ENCODE data around the gene FAAP20. TPM values are rescaled to one million over a fixed set of nuclear protein-coding genes. Genes with fewer than 3 reads are reported as not detected.
A peak's percentile ranks its signal among the peaks of the same experiment; 100 is the strongest.

FAAP20 gene
- total RNA-seq, 1 donor from 2014 or later: 50.9 TPM

GRCh38 chr1:2239384-2239985, 44.9 kb upstream of the FAAP20 start:
- Histone ChIP-seq H3K4me3 (no peak overlapping the region), H3K27ac (peak overlapping the region; percentile 69), H3K27me3 (ENCODE audit: low read depth) (no peaks in the 10 kb centered on the region), H3K4me1 (peaks cover 96% of the 10 kb centered on the region), H3K9me3 (no peaks in the 10 kb centered on the region), H3K36me3 (peaks cover 16% of the 10 kb centered on the region)
- no peak for TF ChIP-seq CTCF (IDR thresholded peaks at IDR 0.05)
- intact Hi-C loops (cut with DNase I): no loop called here
- DNase-seq (peak; percentile 50), ATAC-seq (no peak)

- H3K4me1 ChIP-seq: peaks cover 100% of the 10 kb centered on the region
- intact Hi-C loops (cut with DNase I): no loop called here
- H3K27me3 ChIP-seq (ENCODE audit: low read depth): no peaks in the 10 kb centered on the region
- no peak overlapping the region for H3K4me3 ChIP-seq
- H3K9me3 ChIP-seq: no peaks in the 10 kb centered on the region
- DNase-seq (no peak), ATAC-seq (no peak)
- peak overlapping the region; percentile 69 for H3K27ac ChIP-seq
- H3K36me3 ChIP-seq: peaks cover 16% of the 10 kb centered on the region
- TF ChIP-seq CTCF (IDR thresholded peaks at IDR 0.05): no peak
These were observed 44.4 kb upstream of the FAAP20 start for GRCh38 chr1:2239013-2239370.

GRCh38 chr1:2238361-2239012, 43.9 kb upstream of the FAAP20 start:
- intact Hi-C loops (cut with DNase I): no loop called here
- ATAC-seq: no peak
- H3K4me3 ChIP-seq: no peak overlapping the region
- H3K9me3 ChIP-seq: no peaks in the 10 kb centered on the region
- H3K4me1 ChIP-seq: peaks cover 100% of the 10 kb centered on the region
- TF ChIP-seq CTCF (IDR thresholded peaks at IDR 0.05): no peak
- no peaks in the 10 kb centered on the region for H3K27me3 ChIP-seq (ENCODE audit: low read depth)
- peaks cover 16% of the 10 kb centered on the region for H3K36me3 ChIP-seq
- H3K27ac ChIP-seq: peak overlapping the region; percentile 89
- DNase-seq: no peak

- Histone ChIP-seq H3K27ac (peak overlapping the region; percentile 89), H3K27me3 (ENCODE audit: low read depth) (no peaks in the 10 kb centered on the region), H3K9me3 (no peaks in the 10 kb centered on the region), H3K4me1 (peaks cover 100% of the 10 kb centered on the region), H3K36me3 (peaks cover 16% of the 10 kb centered on the region), H3K4me3 (no peak overlapping the region)
- intact Hi-C loops (cut with DNase I): no loop called here
- peak; percentile 69 for DNase-seq
- no peak for TF ChIP-seq CTCF (IDR thresholded peaks at IDR 0.05)
- no peak for ATAC-seq
These were observed 43.2 kb upstream of the FAAP20 start for GRCh38 chr1:2237773-2238172.

GRCh38 chr1:2236695-2237677, 42.4 kb upstream of the FAAP20 start:
- intact Hi-C loops (cut with DNase I): no loop called here
- H3K9me3 ChIP-seq: no peaks in the 10 kb centered on the region
- H3K27ac ChIP-seq: peak overlapping the region; percentile 89
- peaks cover 100% of the 10 kb centered on the region for H3K4me1 ChIP-seq
- no peak overlapping the region for H3K4me3 ChIP-seq
- peaks cover 10% of the 10 kb centered on the region for H3K36me3 ChIP-seq
- no peaks in the 10 kb centered on the region for H3K27me3 ChIP-seq (ENCODE audit: low read depth)
- TF ChIP-seq CTCF (IDR thresholded peaks at IDR 0.05): no peak
- DNase-seq: no peak
- ATAC-seq: no peak

Measured in lower lobe of right lung (tissue), 2 donors.